Mammary microvascular endothelial cell (primary cell): ENCODE data around the gene IFNA21. TPM values are rescaled to one million over a fixed set of nuclear protein-coding genes. Genes with fewer than 3 reads are reported as not detected.

Experiments used
- total RNA-seq: library from RNA; depleted of rRNA; stranded (reverse); fragments of >200 nt; gene quantifications from 2 replicates; pipeline ENCODE4 v1.2.3, GENCODE V29; 2015

Gene IFNA21
- total RNA-seq = not detected in 2 replicates

DNA sequence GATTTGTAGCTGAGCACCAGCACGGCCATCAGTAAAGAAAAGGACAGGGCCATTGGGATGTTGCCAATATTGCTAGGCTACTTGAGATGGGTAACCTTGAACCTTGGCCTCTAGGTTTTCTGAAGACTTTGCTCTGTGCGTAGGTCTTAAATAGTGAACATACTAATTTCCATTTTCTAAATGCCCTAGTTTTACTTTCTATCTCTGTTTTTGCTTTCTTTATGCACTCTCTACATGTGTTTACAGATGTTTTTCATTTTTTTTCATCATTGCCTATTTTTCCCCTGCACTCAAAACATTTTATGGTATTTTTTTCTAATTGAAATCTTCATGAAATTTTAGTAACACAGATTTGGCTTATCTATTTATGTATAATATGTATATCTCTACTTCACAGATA is at the start of gene IFNA21:
TSS of gene IFNA21 (minus strand) at position 101 of the 400 bp plus-strand sequence. CDS start at position 53, 48 bp downstream.

DNA sequence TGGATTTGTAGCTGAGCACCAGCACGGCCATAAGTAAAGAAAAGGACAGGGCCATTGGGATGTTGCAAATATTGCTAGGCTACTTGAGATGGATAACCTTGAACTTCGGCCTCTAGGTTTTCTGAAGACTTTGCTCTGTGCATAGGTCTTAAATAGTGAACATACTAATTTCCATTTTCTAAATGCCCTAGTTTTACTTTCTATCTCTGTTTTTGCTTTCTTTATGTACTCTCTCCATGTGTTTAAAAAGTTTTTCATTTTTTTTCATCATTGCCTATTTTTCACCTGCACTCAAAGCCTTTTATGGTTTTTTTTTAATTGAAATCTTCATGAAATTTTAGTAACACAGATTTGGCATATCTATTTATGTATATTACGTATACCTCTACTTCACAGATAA is 40.6 kb upstream of the IFNA21 start, which contains the start of gene IFNA10:
TSS of gene IFNA10 (minus strand) at position 101 of the 400 bp plus-strand sequence. CDS start at position 55, 46 bp downstream.

DNA sequence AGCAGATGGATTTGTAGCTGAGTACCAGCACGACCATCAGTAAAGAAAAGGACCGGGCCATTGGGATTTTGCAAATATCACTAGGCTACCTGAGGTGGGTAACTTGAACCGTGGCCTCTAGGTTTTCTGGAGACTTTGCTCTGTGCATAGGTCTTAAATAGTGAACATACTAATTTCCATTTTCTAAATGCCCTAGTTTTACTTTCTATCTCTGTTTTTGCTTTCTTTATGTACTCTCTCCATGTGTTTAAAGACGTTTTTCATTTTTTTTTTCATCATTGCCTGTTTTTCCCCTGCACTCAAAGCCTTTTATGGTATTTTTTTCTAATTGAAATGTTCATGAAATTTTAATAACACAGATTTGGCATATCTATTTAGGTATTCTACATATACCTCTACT is 35.6 kb upstream of the IFNA21 start, which contains the start of gene IFNA7:
TSS of gene IFNA7 (minus strand) at position 101 of the 400 bp plus-strand sequence. CDS start at position 61, 40 bp downstream.

DNA sequence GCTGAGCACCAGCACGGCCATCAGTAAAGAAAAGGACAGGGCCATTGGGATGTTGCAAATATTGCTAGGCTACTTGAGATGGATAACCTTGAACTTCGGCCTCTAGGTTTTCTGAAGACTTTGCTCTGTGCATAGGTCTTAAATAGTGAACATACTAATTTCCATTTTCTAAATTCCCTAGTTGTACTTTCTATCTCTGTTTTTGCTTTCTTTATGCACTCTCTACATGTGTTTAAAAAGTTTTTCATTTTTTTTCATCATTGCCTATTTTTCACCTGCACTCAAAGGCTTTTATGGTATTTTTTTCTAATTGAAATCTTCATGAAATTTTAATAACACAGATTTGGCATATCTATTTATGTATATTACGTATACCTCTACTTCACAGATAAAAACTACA is 21.0 kb upstream of the IFNA21 start, which contains the start of gene IFNA4:
TSS of gene IFNA4 (minus strand) at position 101 of the 400 bp plus-strand sequence. CDS start at position 45, 56 bp downstream.

DNA sequence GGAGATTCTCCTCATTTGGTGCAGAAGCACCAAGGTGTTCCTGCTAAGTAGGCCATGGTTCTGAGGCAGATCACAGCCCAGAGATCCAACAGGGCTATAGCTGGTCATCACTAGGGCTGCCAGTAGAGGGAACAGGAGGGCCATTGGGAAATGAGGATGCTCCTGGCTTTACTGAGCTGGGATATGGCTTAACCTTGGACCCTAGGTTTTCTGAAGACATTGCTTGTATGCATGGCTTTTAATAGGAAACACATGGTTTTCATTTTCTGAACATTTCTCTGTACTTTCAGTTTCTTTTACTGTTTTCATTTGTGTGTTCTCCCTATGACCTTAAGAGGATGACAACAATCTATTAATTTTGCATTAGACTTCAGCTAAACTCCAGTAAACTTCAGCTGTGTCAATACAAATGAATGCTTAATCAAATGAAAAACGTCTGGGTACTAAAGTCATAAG is 25.0 kb downstream of the IFNA21 start, which contains the start of gene IFNW1:
TSS of gene IFNW1 (minus strand) at position 406 of the 456 bp plus-strand sequence. CDS start at position 144, 262 bp downstream.

Other genes starting within 250 kb of the IFNA21 start
- gene HACD4, start 135.0 kb downstream of the IFNA21 start, total RNA-seq = 6.1 and 6.3 TPM in 2 replicates
- gene IFNB1, start 88.7 kb downstream of the IFNA21 start, total RNA-seq = 0.13 TPM in 1 of 2 replicates, not detected in the other
- gene IFNW1, start 24.8 kb downstream of the IFNA21 start, total RNA-seq = not detected in 2 replicates
- not detected in 2 replicates for gene IFNA4, start 20.9 kb upstream of the IFNA21 start, total RNA-seq
- not detected in 2 replicates for gene IFNA7, start 35.5 kb upstream of the IFNA21 start, total RNA-seq
- not detected in 2 replicates for gene IFNA10, start 40.5 kb upstream of the IFNA21 start, total RNA-seq
- gene IFNA16, start 50.7 kb upstream of the IFNA21 start, total RNA-seq = not detected in 2 replicates
- gene IFNA17, start 61.6 kb upstream of the IFNA21 start, total RNA-seq = not detected in 2 replicates
- not detected in 2 replicates for gene IFNA14, start 73.3 kb upstream of the IFNA21 start, total RNA-seq
- gene IFNA5, start 138.7 kb upstream of the IFNA21 start, total RNA-seq = not detected in 2 replicates
- 25.3 and 26.6 TPM in 2 replicates for gene KLHL9, start 168.7 kb upstream of the IFNA21 start, total RNA-seq
- gene IFNA6, start 184.2 kb upstream of the IFNA21 start, total RNA-seq = not detected in 2 replicates
- not detected in 2 replicates for gene IFNA13, start 201.4 kb upstream of the IFNA21 start, total RNA-seq
- not detected in 2 replicates for gene IFNA2, start 218.7 kb upstream of the IFNA21 start, total RNA-seq
- not detected in 2 replicates for gene IFNA8, start 242.5 kb upstream of the IFNA21 start, total RNA-seq